Activated CD8-positive, alpha-beta memory T cell treated with anti-CD3 and anti-CD28 coated beads for 1 hour (primary cell): ENCODE measurements around the gene KCNAB3.
A peak's percentile ranks its signal among the peaks of the same experiment; 100 is the strongest.

ENCODE experiments used
- DNase-seq, 2 donors: peaks; one replicate each; pipeline ENCODE4 v3.0.0-alpha.2; 2020; ENCODE audit warnings: low read depth in 1 of 2; ENCODE audit errors: extremely low read depth in 1 of 2

The KCNAB3 gene

DNA sequence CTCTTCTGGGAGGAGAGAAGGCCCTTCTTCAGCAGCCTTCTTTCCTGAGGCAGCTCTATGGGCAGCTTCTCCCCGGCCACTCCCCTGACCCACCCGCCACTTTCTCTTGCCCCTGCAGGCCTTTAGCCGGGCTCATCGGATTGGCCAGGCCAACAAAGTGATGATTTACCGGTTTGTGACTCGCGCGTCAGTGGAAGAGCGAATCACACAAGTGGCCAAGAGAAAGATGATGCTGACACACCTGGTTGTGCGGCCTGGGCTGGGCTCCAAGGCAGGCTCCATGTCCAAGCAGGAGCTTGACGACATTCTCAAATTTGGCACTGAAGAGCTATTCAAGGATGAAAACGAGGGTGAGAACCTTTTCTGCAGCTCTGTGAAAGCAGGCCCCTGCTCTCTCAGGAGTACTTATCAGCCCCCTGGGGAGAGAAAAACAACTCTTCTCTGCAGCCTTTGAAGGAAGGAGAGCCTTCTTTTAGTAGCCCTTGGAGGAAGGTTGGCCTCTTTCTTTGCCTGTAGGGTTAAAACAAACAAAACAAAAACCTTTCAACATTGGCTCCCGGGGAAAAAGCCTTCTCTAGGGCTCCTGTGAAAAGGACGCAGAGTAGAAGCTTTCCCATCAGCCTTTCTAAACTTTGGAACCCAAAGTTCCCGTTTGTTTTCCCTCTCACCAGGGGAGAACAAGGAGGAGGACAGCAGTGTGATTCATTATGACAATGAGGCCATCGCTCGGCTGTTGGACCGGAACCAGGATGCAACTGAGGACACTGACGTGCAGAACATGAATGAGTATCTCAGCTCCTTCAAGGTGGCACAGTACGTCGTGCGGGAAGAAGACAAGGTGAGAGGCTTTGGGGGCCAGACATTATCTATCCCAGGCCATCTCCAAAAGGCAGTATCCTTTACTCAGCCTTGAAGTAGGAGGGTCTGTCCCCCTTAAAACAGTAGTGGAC, 26.2 kb downstream of the KCNAB3 start:
- no peak for DNase-seq

DNA sequence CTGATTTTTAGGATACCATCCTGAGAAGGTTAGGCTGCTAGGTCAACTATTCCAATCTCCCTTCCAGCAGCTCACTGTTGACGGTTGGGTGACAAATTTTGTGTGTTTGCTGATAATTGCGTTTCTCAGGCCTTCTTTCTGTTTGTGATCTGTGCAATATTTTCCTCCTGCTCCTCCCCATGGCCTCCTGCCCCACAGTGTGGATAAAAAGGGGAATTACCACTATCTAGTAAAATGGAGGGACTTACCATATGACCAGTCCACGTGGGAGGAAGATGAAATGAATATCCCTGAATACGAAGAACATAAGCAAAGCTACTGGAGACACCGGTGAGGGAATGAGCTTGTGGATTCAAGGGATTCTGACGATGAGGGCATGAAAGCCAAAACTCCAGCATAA, 31.9 kb downstream of the KCNAB3 start:
- no peak for DNase-seq

GRCh38 chr17:7897090-7897489, 32.6 kb downstream of the KCNAB3 start:
- DNase-seq: no peak

DNA sequence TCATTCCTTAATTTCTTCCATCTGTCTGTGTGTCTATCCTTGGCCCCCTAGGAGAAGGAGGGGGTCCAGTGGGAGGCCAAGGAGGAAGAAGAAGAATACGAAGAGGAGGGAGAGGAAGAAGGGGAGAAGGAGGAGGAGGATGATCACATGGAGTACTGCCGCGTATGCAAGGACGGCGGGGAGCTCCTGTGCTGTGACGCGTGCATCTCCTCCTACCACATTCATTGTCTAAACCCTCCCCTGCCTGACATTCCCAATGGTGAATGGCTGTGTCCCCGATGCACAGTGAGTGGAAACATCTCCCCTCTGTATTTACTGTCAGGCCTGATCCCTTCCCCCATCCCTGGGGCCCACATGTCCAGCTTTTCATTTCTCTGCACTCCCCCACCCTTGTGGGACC, 34.8 kb downstream of the KCNAB3 start:
- DNase-seq: no peak

DNA sequence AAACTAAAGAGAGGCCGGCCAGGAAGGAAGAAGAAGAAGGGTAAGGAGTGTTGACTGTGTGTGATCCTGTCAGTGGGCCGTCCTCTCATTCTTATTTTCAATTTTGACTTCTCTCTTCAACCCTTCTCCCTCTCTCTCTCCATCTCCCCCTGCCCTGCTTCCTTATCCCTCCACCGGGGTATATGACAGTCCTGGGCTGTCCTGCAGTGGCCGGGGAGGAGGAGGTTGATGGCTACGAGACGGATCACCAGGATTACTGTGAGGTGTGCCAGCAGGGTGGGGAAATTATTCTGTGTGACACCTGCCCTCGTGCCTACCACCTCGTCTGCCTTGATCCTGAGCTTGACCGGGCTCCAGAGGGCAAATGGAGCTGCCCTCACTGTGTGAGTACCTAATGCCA, 35.4 kb downstream of the KCNAB3 start:
- DNase-seq: no peak

GRCh38 chr17:7893187-7893880, 36.3 kb downstream of the KCNAB3 start:
- no peak for DNase-seq

- DNase-seq: no peak
Observed at GRCh38 chr17:7889166-7889955, 40.3 kb downstream of the KCNAB3 start.

DNA sequence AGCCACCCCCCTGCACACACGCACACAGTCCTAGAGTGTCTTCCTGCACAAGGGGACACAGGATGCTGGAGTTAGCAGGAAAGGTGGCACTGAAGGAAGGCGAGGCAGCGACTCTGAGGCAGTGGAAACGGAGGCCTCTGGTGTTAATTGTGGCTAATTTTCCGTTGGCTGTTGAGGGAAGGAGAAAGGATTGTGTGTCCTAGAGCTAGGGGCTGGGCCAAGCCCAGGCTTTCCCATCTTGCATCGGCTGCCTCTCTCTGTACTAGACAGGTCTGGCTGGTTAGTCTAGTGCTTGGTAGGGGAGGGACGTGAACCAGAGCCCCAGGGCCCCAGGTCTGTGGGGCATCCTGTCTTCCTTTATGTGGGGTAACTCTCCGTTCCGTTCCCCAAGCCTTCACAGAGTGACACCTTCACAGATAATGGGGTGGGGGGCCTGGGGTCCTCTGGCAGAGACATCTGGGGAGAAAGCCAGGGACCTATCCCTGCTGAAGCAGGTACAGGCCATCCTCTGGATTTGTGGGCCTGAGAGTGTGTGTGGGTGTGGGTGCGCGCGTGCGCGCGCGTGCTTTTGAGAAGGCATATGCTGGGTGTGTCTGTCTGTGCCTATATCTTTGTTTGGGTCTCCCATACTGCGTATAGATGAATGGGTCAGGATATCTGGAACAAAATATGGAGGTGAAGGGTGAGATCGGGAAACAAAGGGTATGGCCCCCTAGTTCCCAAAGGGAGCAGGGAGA, 41.3 kb downstream of the KCNAB3 start, which contains the start of gene CHD3:
CHD3 (plus strand) TSS at position 606 of the 737 bp plus-strand sequence. CDS start 212 bp downstream, outside the sequence.
- DNase-seq: no peak

GRCh38 chr17:7887482-7888183, 42.0 kb downstream of the KCNAB3 start:
- DNase-seq: peak; percentile 64 to 69

DNA sequence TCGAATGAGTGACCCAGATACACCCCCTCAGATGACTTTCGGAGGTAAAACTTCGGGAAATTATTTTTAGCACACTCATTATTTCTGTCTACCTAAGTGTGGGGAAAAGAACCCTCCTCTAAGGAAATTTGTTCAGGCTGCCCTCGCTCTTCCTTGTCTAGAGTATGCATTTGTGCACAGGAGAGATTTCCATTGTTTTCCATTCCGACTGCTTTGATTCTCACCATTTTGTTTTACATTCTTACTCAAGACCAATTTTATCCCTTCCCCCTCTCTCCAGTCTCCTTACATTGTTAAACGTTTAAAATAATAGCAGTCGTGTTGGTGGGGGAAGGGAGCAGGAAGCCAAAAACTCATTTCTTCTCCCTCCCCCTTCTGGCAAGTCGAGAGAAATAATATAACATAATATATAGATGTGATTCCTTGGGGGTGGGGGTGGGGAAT, 42.6 kb downstream of the KCNAB3 start:
- DNase-seq: no peak

GRCh38 chr17:7886227-7887037, 43.2 kb downstream of the KCNAB3 start:
- peak; percentile 32 to 41 for DNase-seq

- DNase-seq: peak in 1 of 2 donors; percentile 34
Observed at GRCh38 chr17:7885367-7886226, 44.1 kb downstream of the KCNAB3 start.

GRCh38 chr17:7884581-7885366, 44.9 kb downstream of the KCNAB3 start:
- DNase-seq: peak in 1 of 2 donors; percentile 41

GRCh38 chr17:7883781-7884386, 45.8 kb downstream of the KCNAB3 start:
- no peak for DNase-seq

- no peak for DNase-seq
Observed at GRCh38 chr17:7882629-7883028, 47.0 kb downstream of the KCNAB3 start.

DNA sequence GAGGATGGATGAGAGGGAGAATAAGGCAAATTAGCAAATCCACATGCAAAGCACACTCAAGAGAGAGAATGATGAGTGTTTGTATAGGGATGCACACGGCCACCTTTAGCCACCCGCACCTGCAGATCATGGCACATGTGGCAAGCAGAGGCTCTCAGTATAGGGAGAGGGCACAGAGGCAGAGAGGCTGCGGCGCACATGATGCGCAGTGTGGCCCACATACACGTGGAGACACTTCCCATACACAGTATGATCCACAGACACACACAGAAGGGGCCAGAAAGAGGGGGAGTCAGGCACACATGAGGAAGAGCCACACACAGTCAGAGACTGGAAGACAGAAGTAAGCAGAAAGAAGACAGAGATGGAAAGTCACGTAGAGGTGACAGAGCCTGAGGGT, 47.6 kb downstream of the KCNAB3 start:
- no peak for DNase-seq
